OCI-LY1 (cell line): ENCODE results near the gene TBCD.

Source experiments
- H2AFZ ChIP-seq: fragments of 200-600 bp; sonication (generic), shearing (Covaris generic); 2 replicates; pipeline ENCODE4 v1.6.0; 2014; ENCODE audit warnings: antibody characterized with exemption, mild to moderate bottlenecking, low read length
- H3F3A ChIP-seq: fragments of 200-600 bp; sonication (generic), shearing (Covaris generic); 2 replicates; pipeline ENCODE4 v1.6.0; 2014; ENCODE audit warnings: mild to moderate bottlenecking, antibody characterized with exemption, low read length, moderate library complexity; ENCODE audit not compliant: insufficient read depth
- H3K27ac ChIP-seq: fragments of 200-600 bp; sonication (generic); 2 replicates; pipeline ENCODE4 v1.5.1; 2014; ENCODE audit warnings: low read length, mixed run types, mild to moderate bottlenecking, low read depth; ENCODE audit not compliant: poor library complexity, severe bottlenecking
- H3K27me3 ChIP-seq: fragments of 200-600 bp; sonication (generic); 2 replicates; pipeline ENCODE4 v1.6.0; 2014; ENCODE audit warnings: antibody characterized with exemption, mild to moderate bottlenecking, low read length, moderate library complexity; ENCODE audit not compliant: insufficient read depth
- H3K36me3 ChIP-seq: fragments of 200-600 bp; sonication (generic); 2 replicates; pipeline ENCODE4 v1.6.1; 2014; ENCODE audit warnings: mild to moderate bottlenecking, antibody characterized with exemption, low read length, moderate library complexity, mixed read lengths; ENCODE audit not compliant: insufficient read depth
- H3K4me1 ChIP-seq: fragments of 200-600 bp; sonication (generic); 2 replicates; pipeline ENCODE4 v1.5.1; 2014; ENCODE audit warnings: mild to moderate bottlenecking, low read length, moderate library complexity; ENCODE audit not compliant: insufficient read depth, severe bottlenecking
- H3K4me2 ChIP-seq: fragments of 200-600 bp; sonication (generic), shearing (Covaris generic); 2 replicates; pipeline ENCODE4 v1.6.1; 2014; ENCODE audit warnings: low read length
- H3K4me3 ChIP-seq: fragments of 200-600 bp; sonication (generic); 2 replicates; pipeline ENCODE4 v1.5.1; 2014; ENCODE audit warnings: low read length, low read depth, mild to moderate bottlenecking, mixed read lengths; ENCODE audit not compliant: poor library complexity, severe bottlenecking
- H3K79me2 ChIP-seq: fragments of 200-600 bp; shearing (Covaris generic); 2 replicates; pipeline ENCODE4 v1.6.1; 2016; ENCODE audit warnings: mixed run types, low read length, mixed read lengths; ENCODE audit not compliant: insufficient read depth
- H3K9ac ChIP-seq: fragments of 200-600 bp; sonication (generic), shearing (Covaris generic); 2 replicates; pipeline ENCODE4 v1.6.1; 2014; ENCODE audit warnings: mild to moderate bottlenecking, low read length, mixed read lengths
- H3K9me2 ChIP-seq: fragments of 200-600 bp; sonication (generic), shearing (Covaris generic); 2 replicates; pipeline ENCODE4 v1.6.1; 2014; ENCODE audit warnings: low read depth, mild to moderate bottlenecking, low read length, mixed read lengths
- H3K9me3 ChIP-seq: fragments of 200-600 bp; shearing (Covaris generic); 2 replicates; pipeline ENCODE4 v1.6.1; 2014; ENCODE audit warnings: low read length, mixed read lengths
- H4K20me1 ChIP-seq: fragments of 200-600 bp; sonication (generic), shearing (Covaris generic); 2 replicates; pipeline ENCODE4 v1.6.0; 2016; ENCODE audit warnings: mild to moderate bottlenecking, low read length; ENCODE audit not compliant: insufficient read depth
- CTCF ChIP-seq: fragments of 200-600 bp; sonication (generic), shearing (Covaris generic); IDR thresholded peaks from 2 replicates; pipeline ENCODE4 v1.5.1; 2017; ENCODE audit warnings: mild to moderate bottlenecking, antibody characterized with exemption, low read length, moderate library complexity, mixed read lengths
- EZH2 ChIP-seq: fragments of 200-600 bp; sonication (generic), shearing (Covaris generic); IDR thresholded peaks from 2 replicates; pipeline ENCODE4 v1.8.0; 2017; ENCODE audit warnings: borderline replicate concordance, mixed run types, mild to moderate bottlenecking, antibody characterized with exemption, low read length, moderate library complexity, mixed read lengths

TBCD gene

DNA sequence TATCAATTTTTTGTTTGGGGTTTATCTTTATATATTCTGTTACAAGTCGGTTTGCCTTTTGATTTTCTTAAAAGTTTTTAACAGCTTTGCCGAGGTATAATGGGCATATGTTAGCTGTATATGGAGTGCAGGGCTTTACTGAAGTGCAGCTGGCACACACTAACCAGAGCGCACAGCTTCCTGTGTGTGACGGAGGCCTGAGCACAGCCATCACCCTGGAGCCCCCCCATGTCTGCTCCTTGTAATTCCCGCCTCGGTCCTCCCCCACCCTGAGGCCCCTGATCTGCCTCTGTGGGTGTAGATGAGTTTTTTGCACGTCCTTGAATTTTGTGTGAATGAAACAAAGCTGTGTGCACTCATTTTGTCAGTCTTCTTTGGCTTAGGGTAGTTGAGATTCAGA, 148.1 kb downstream of the TBCD start:
- no peak overlapping the region for H3K4me3 ChIP-seq
- TF ChIP-seq CTCF = no peak
- TF ChIP-seq EZH2 = no peak
- no peaks in the 10 kb centered on the region for H4K20me1 ChIP-seq
- H3F3A ChIP-seq = no peaks in the 10 kb centered on the region
- no peaks in the 10 kb centered on the region for H3K27me3 ChIP-seq
- no peak overlapping the region for H2AFZ ChIP-seq
- no peaks in the 10 kb centered on the region for H3K79me2 ChIP-seq
- H3K9me3 ChIP-seq = no peaks in the 10 kb centered on the region
- H3K4me2 ChIP-seq = no peak overlapping the region
- H3K4me1 ChIP-seq = peaks cover 4% of the 10 kb centered on the region
- H3K27ac ChIP-seq = no peak overlapping the region
- H3K9me2 ChIP-seq = no peaks in the 10 kb centered on the region
- H3K36me3 ChIP-seq = peaks cover 47% of the 10 kb centered on the region
- no peak overlapping the region for H3K9ac ChIP-seq

- TF ChIP-seq CTCF = no peak
- no peak for TF ChIP-seq EZH2
- H3K9ac ChIP-seq = no peak overlapping the region
- H3K4me2 ChIP-seq = no peak overlapping the region
- no peak overlapping the region for H3K27ac ChIP-seq
- no peaks in the 10 kb centered on the region for H3K79me2 ChIP-seq
- no peaks in the 10 kb centered on the region for H3F3A ChIP-seq
- H3K27me3 ChIP-seq = no peaks in the 10 kb centered on the region
- H3K9me3 ChIP-seq = no peaks in the 10 kb centered on the region
- no peak overlapping the region for H3K4me3 ChIP-seq
- no peaks in the 10 kb centered on the region for H4K20me1 ChIP-seq
- peaks cover 4% of the 10 kb centered on the region for H3K4me1 ChIP-seq
- H3K36me3 ChIP-seq = peaks cover 47% of the 10 kb centered on the region
- H2AFZ ChIP-seq = no peak overlapping the region
- H3K9me2 ChIP-seq = no peaks in the 10 kb centered on the region
Measured at GRCh38 chr17:82900741-82901140, 148.9 kb downstream of the TBCD start.

DNA sequence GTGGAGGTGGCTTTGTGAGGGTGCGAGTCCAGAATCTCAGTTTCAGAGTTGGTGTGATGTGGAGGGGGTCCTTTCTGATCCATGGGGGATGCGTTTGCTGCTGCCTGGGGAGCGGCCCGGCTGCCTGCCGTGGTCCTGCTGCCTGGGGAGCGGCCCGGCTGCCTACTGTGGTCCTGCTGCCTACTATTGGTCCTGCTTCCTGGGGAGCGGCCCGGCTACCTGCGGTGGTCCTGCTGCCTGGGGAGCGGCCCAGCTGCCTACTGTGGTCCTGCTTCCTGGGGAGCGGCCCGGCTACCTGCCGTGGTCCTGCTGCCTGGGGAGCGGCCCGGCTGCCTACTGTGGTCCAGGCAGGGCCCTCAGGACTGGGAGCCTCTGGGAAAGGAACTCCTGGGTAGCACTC, 149.5 kb downstream of the TBCD start:
- no peaks in the 10 kb centered on the region for H4K20me1 ChIP-seq
- H3K4me3 ChIP-seq = no peak overlapping the region
- H3K27me3 ChIP-seq = no peaks in the 10 kb centered on the region
- TF ChIP-seq CTCF (no peak), EZH2 (no peak)
- no peak overlapping the region for H3K9ac ChIP-seq
- H3K79me2 ChIP-seq = no peaks in the 10 kb centered on the region
- no peaks in the 10 kb centered on the region for H3F3A ChIP-seq
- H3K9me3 ChIP-seq = no peaks in the 10 kb centered on the region
- H3K27ac ChIP-seq = no peak overlapping the region
- H3K36me3 ChIP-seq = peaks cover 53% of the 10 kb centered on the region
- peaks cover 4% of the 10 kb centered on the region for H3K4me1 ChIP-seq
- H3K9me2 ChIP-seq = no peaks in the 10 kb centered on the region
- no peak overlapping the region for H3K4me2 ChIP-seq
- H2AFZ ChIP-seq = no peak overlapping the region
